HepG2 (cell line): ENCODE results near the gene CREB1. TPM values are rescaled to one million over a fixed set of nuclear protein-coding genes. Genes with fewer than 3 reads are reported as not detected.

Experiments
- BRCA1 ChIP-seq: sonication (generic); formaldehyde crosslinking; IDR thresholded peaks from 2 replicates; pipeline ENCODE4 v1.4.0; 2020; ENCODE audit warnings: missing genetic modification reagents
- FOSL1 ChIP-seq: sonication (generic); formaldehyde crosslinking; IDR thresholded peaks from 2 replicates; pipeline ENCODE4 v1.9.0; 2021; ENCODE audit warnings: missing genetic modification reagents, borderline replicate concordance
- KIAA2018 ChIP-seq: sonication (generic); formaldehyde crosslinking; IDR thresholded peaks from 2 replicates; pipeline ENCODE4 v1.5.0; 2020; ENCODE audit warnings: mild to moderate bottlenecking, missing genetic modification reagents, borderline replicate concordance
- MBNL3 ChIP-seq: fragments of 250-450 bp; sonication (Bioruptor Pico); conservative IDR thresholded peaks from 2 replicates; pipeline ENCODE4 v1.8.0; 2022; ENCODE audit warnings: mild to moderate bottlenecking, inconsistent platforms
- MED13 ChIP-seq: sonication (generic); formaldehyde crosslinking; IDR thresholded peaks from 2 replicates; pipeline ENCODE4 v1.5.0; 2020; ENCODE audit warnings: missing genetic modification reagents
- NR2C2 ChIP-seq: sonication (generic); formaldehyde crosslinking; IDR thresholded peaks from 2 replicates; pipeline ENCODE4 v1.4.0; 2020; ENCODE audit warnings: missing genetic modification reagents, mild to moderate bottlenecking, moderate library complexity, borderline replicate concordance
- RELA ChIP-seq: sonication (generic); formaldehyde crosslinking; IDR thresholded peaks from 2 replicates; pipeline ENCODE4 v1.4.0; 2020; ENCODE audit warnings: missing genetic modification reagents
- REPIN1 ChIP-seq: sonication (generic); formaldehyde crosslinking; IDR thresholded peaks from 2 replicates; pipeline ENCODE4 v1.8.0; 2022; ENCODE audit warnings: missing genetic modification reagents, low read depth, mild to moderate bottlenecking, borderline replicate concordance
- RFXANK ChIP-seq: IDR thresholded peaks from 2 replicates; pipeline ENCODE4 v1.6.1; 2016
- SMAD1 ChIP-seq: sonication (generic); formaldehyde crosslinking; IDR thresholded peaks from 2 replicates; pipeline ENCODE4 v1.4.0; 2020; ENCODE audit warnings: missing genetic modification reagents, low read depth, mild to moderate bottlenecking, borderline replicate concordance
- SMAD9 ChIP-seq: sonication (generic); formaldehyde crosslinking; IDR thresholded peaks from 2 replicates; pipeline ENCODE4 v1.5.1; 2020; ENCODE audit warnings: mild to moderate bottlenecking, missing genetic modification reagents
- SNAI1 ChIP-seq: sonication (generic); formaldehyde crosslinking; IDR thresholded peaks from 2 replicates; pipeline ENCODE4 v1.5.0; 2020; ENCODE audit warnings: mild to moderate bottlenecking, missing genetic modification reagents, borderline replicate concordance
- SOX5 ChIP-seq: IDR thresholded peaks from 2 replicates; pipeline ENCODE4 v1.6.1; 2016; ENCODE audit warnings: borderline replicate concordance
- XRCC5 ChIP-seq: fragments of 200-400 bp; formaldehyde crosslinking; optimal IDR thresholded peaks from 2 replicates; pipeline ENCODE3; 2017; ENCODE audit warnings: mild to moderate bottlenecking, low read length
- ZFP36L2 ChIP-seq: sonication (generic); formaldehyde crosslinking; IDR thresholded peaks from 2 replicates; pipeline ENCODE4 v1.4.0; 2020; ENCODE audit warnings: missing genetic modification reagents
- ZNF207 ChIP-seq: fragments of 450-650 bp; IDR thresholded peaks from 2 replicates; pipeline ENCODE4 v1.6.1; 2016; ENCODE audit warnings: antibody characterized with exemption, borderline replicate concordance
- ZNF350 ChIP-seq: sonication (generic); formaldehyde crosslinking; IDR thresholded peaks from 2 replicates; pipeline ENCODE4 v1.4.0; 2020; ENCODE audit warnings: mild to moderate bottlenecking, low read depth, missing genetic modification reagents, borderline replicate concordance
- ZNF446 ChIP-seq: sonication (generic); formaldehyde crosslinking; IDR thresholded peaks from 2 replicates; pipeline ENCODE4 v1.5.0; 2020; ENCODE audit warnings: mild to moderate bottlenecking, missing genetic modification reagents
- ZNF468 ChIP-seq: sonication (generic); formaldehyde crosslinking; IDR thresholded peaks from 2 replicates; pipeline ENCODE4 v1.8.0; 2022; ENCODE audit warnings: mild to moderate bottlenecking, moderate library complexity, missing genetic modification reagents
- ZNF496 ChIP-seq: sonication (generic); formaldehyde crosslinking; IDR thresholded peaks from 2 replicates; pipeline ENCODE4 v1.8.1; 2023; ENCODE audit warnings: mild to moderate bottlenecking, moderate library complexity, missing genetic modification reagents; ENCODE audit not compliant: insufficient replicate concordance
- ZNF672 ChIP-seq: sonication (generic); formaldehyde crosslinking; IDR thresholded peaks from 2 replicates; pipeline ENCODE4 v1.8.1; 2022; ENCODE audit warnings: missing genetic modification reagents
- ZNF775 ChIP-seq: sonication (generic); formaldehyde crosslinking; IDR thresholded peaks from 2 replicates; pipeline ENCODE4 v1.4.0; 2020; ENCODE audit warnings: missing genetic modification reagents, mild to moderate bottlenecking, moderate library complexity, borderline replicate concordance
- ZSCAN30 ChIP-seq: sonication (generic); formaldehyde crosslinking; IDR thresholded peaks from 2 replicates; pipeline ENCODE4 v1.5.0; 2020; ENCODE audit warnings: mild to moderate bottlenecking, missing genetic modification reagents
- polyA plus RNA-seq, 8 experiments: library from polyadenylated mRNA; depleted of rRNA in 3 of 8; stranded (reverse) in 7 of 8; unstranded in 1 of 8; fragments of >200 nt; fragmentation: Illumina TruSeq in 4 of 8; extraction: Trizol in 4 of 8; gene quantifications; 2 replicates each; pipeline versions ENCODE4 v1.2.1 to v1.2.3, GENCODE V29; 2011 to 2016; ENCODE audit warnings: low read depth in 4 of 8, missing spikeins in 1 of 8, mixed read lengths in 1 of 8; ENCODE audit not compliant: insufficient read depth in 1 of 8
- total RNA-seq, 5 experiments: library from RNA; depleted of rRNA; stranded (reverse); fragments of >200 nt; fragmentation: Illumina TruSeq; extraction: Trizol; gene quantifications; 2 replicates each; pipeline ENCODE4 v1.2.3, GENCODE V29; 2016; ENCODE audit warnings: low read depth in 1 of 5

Gene CREB1
- total and polyA plus RNA-seq, 2 of the 13 experiments (the other 11 are each of a cell fraction or from before 2014, with no cell fraction given): 51.8 to 51.9 TPM

GRCh38 chr2:207625014-207625907 is 95.5 kb downstream of the CREB1 start, which contains the start of gene METTL21A (continued):
- TF ChIP-seq XRCC5 (peak; percentile 73), FOSL1 (CRISPR knock-in tag) (0 out of 2 replicates have a peak, but pooled peaks have one; percentile 32), RFXANK (CRISPR knock-in tag) (peak; percentile 24; the same call in 1 of the 2 replicates), ZNF468 (CRISPR knock-in tag) (peak; percentile 33; the same call in 1 of the 2 replicates), ZSCAN30 (CRISPR knock-in tag) (peak; percentile 97), RELA (CRISPR knock-in tag) (peak; percentile 98), SMAD1 (CRISPR knock-in tag) (no peak), SNAI1 (CRISPR knock-in tag) (peak; percentile 81; the same call in 1 of the 2 replicates), SMAD9 (no peak), REPIN1 (peak; percentile 79), NR2C2 (CRISPR knock-in tag) (peak; percentile 56; the same call in 1 of the 2 replicates), ZNF775 (no peak), SOX5 (CRISPR knock-in tag) (peak; percentile 60; the same call in 1 of the 2 replicates), MED13 (CRISPR knock-in tag) (peak; percentile 77; the same call in 1 of the 2 replicates), ZNF350 (CRISPR knock-in tag) (peak; percentile 81), BRCA1 (CRISPR knock-in tag) (no peak), KIAA2018 (CRISPR knock-in tag) (no peak), ZNF672 (no peak), ZNF207 (no peak), ZNF446 (CRISPR knock-in tag) (peak; percentile 72), ZNF496 (CRISPR knock-in tag) (no peak), MBNL3 (CRISPR knock-in tag) (no peak), ZFP36L2 (CRISPR knock-in tag) (0 out of 2 replicates have a peak, but pooled peaks have one; percentile 10)
